SK-N-SH treated with all-trans-retinoic acid at 6 μM for 48 hours (cell line): Measurements from ENCODE around the gene SPOCD1.
A peak's percentile ranks its signal among the peaks of the same experiment; 100 is the strongest.

ENCODE experiments used
- ATAC-seq: fragments of 200-7000 bp; cut with Tn5 transposase; 3 replicates; pipeline ENCODE4 v1.9.1; 2020; ENCODE audit warnings: mild to moderate bottlenecking, moderate library complexity
- BACH2 ChIP-seq: fragments of 250-450 bp; sonication (Bioruptor Pico); IDR thresholded peaks from 2 replicates; pipeline ENCODE4 v1.9.0; 2021; ENCODE audit warnings: mild to moderate bottlenecking, borderline replicate concordance
- CSDC2 ChIP-seq: fragments of 250-450 bp; sonication (Bioruptor Pico); IDR thresholded peaks from 2 replicates; pipeline ENCODE4 v1.5.0; 2020; ENCODE audit warnings: mild to moderate bottlenecking, moderate library complexity
- GLIS3 ChIP-seq: fragments of 250-450 bp; sonication (Bioruptor Pico); IDR thresholded peaks from 2 replicates; pipeline ENCODE4 v1.5.0; 2020; ENCODE audit warnings: mild to moderate bottlenecking, moderate library complexity
- ISL1 ChIP-seq: fragments of 250-450 bp; sonication (Bioruptor Pico); IDR thresholded peaks from 2 replicates; pipeline ENCODE4 v2.1.2; 2022; ENCODE audit warnings: mild to moderate bottlenecking, moderate library complexity
- OSR1 ChIP-seq: fragments of 250-450 bp; sonication (Bioruptor Pico); IDR thresholded peaks from 2 replicates; pipeline ENCODE4 v1.8.0; 2022; ENCODE audit warnings: moderate library complexity, mild to moderate bottlenecking, inconsistent platforms
- RARB ChIP-seq: fragments of 250-450 bp; sonication (Bioruptor Pico); IDR thresholded peaks from 2 replicates; pipeline ENCODE4 v1.8.0; 2021; ENCODE audit warnings: mild to moderate bottlenecking, moderate library complexity
- TCF4 ChIP-seq: fragments of 250-450 bp; sonication (Bioruptor Pico); IDR thresholded peaks from 2 replicates; pipeline ENCODE4 v1.8.0; 2021; ENCODE audit warnings: mild to moderate bottlenecking, moderate library complexity, borderline replicate concordance
- TOX ChIP-seq: fragments of 250-450 bp; sonication (Bioruptor Pico); IDR thresholded peaks from 2 replicates; pipeline ENCODE4 v1.8.0; 2021; ENCODE audit warnings: mild to moderate bottlenecking, moderate library complexity, borderline replicate concordance
- ZFP3 ChIP-seq: fragments of 250-450 bp; sonication (Bioruptor Pico); IDR thresholded peaks from 2 replicates; pipeline ENCODE4 v1.5.0; 2020; ENCODE audit warnings: mild to moderate bottlenecking, moderate library complexity
- ZFP30 ChIP-seq: fragments of 450-650 bp; formaldehyde crosslinking; IDR thresholded peaks from 2 replicates; pipeline ENCODE4 v1.5.0; 2022; ENCODE audit warnings: mild to moderate bottlenecking, moderate library complexity
- ZNF565 ChIP-seq: fragments of 450-650 bp; formaldehyde crosslinking; conservative IDR thresholded peaks from 2 replicates; pipeline ENCODE4 v1.5.0; 2020; ENCODE audit warnings: low read depth, mild to moderate bottlenecking, moderate library complexity
- ZNF8 ChIP-seq: fragments of 450-650 bp; formaldehyde crosslinking; IDR thresholded peaks from 2 replicates; pipeline ENCODE4 v1.5.0; 2020; ENCODE audit warnings: mild to moderate bottlenecking, moderate library complexity
- TF ChIP-seq, protein P1 (sequence below): fragments of 250-450 bp; sonication (Bioruptor Pico); IDR thresholded peaks from 2 replicates; pipeline ENCODE4 v1.8.0; 2020; ENCODE audit warnings: mild to moderate bottlenecking, moderate library complexity, borderline replicate concordance
- TF ChIP-seq, protein P2 (sequence below): fragments of 250-450 bp; sonication (Bioruptor Pico); IDR thresholded peaks from 2 replicates; pipeline ENCODE4 v1.8.0; 2021; ENCODE audit warnings: low read depth, mild to moderate bottlenecking, moderate library complexity, borderline replicate concordance
- TF ChIP-seq, protein P3 (sequence below): fragments of 250-450 bp; sonication (Bioruptor Pico); IDR thresholded peaks from 2 replicates; pipeline ENCODE4 v1.5.0; 2020; ENCODE audit warnings: mild to moderate bottlenecking, moderate library complexity
- TF ChIP-seq, protein P4 (sequence below): fragments of 250-450 bp; sonication (Bioruptor Pico); IDR thresholded peaks from 2 replicates; pipeline ENCODE4 v1.5.1; 2020; ENCODE audit warnings: low read depth, mild to moderate bottlenecking, moderate library complexity

The SPOCD1 gene

DNA sequence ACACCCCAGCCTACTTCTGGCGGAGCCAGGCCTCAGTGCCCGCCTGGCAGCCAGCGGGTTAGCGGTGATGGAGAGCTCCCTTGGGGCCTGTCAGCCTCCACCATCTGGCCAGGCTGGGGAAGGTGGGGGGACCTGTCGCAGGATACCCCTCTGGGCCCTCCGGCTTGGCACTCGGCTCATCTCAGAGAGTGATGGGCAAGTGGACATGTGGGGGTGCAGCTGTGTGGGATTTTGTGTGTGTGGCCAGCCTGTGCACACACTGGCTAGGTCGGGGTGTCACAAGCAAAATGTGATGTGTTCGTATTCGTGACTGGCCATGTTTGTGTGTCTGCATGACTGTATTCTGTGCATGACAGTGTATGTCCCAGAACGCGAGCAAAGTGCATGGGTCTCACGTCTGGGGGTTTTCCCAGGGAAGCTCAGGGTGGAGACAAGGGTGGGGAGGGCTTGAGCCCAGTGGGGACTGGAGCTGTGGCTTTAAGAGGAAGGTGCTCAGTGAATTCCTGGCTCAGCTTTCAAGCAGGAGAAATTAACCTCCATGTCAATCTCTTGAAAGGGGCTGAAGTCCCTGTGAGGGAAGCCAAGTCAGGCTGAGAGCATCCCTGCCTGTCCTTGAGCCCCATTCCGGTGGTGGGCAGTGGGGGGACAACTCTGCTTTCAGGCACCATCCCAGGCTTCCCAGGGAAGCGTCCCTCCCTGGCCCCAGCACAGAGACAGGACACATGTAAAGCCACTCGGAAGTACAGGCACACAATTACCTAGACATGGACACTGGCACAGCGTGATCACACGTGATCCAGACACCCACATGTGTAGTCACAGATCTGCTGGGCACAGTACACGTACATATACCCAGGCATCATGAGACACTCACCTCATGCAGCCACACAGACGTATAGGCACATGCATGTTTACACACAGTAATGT is 30.5 kb downstream of the SPOCD1 start (continued):
- TF ChIP-seq BACH2 (no peak), ZFP3 (CRISPR knock-in tag) (no peak)
- TF ChIP-seq, all 23 proteins: peak for 0

DNA sequence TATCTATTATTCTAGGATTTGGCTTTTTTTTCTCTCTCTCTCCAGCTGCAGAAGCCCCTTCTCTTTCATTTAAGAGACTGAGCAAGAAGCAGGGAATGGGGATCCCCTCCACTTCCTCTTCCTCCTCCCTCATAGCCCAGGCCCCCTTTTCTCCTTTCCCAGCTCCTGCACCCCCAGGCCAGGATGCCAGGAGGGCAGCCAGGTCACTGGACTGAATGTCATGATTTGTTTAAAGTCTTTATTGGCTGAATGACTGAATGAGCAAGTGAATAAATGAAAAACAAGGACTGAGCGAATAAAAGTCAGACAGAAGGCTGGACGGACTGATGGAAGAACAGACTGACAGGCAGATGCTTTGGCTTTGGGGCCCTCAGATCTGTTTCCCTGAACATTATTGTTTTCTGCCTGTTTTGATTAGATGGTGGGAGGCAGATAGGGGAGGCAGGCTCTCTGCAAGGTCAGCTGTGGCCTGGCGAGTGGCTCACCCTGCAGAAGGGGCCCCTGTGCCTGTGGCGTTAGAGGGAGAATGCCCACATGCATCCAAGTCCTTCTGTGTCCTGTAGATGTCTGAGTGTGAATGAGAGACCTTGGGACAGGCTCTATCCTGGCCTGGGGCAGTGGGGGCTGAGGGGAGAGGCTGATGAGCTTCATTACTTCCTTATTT is 31.3 kb downstream of the SPOCD1 start:
- ATAC-seq = no peak
- TF ChIP-seq, protein P1, sequence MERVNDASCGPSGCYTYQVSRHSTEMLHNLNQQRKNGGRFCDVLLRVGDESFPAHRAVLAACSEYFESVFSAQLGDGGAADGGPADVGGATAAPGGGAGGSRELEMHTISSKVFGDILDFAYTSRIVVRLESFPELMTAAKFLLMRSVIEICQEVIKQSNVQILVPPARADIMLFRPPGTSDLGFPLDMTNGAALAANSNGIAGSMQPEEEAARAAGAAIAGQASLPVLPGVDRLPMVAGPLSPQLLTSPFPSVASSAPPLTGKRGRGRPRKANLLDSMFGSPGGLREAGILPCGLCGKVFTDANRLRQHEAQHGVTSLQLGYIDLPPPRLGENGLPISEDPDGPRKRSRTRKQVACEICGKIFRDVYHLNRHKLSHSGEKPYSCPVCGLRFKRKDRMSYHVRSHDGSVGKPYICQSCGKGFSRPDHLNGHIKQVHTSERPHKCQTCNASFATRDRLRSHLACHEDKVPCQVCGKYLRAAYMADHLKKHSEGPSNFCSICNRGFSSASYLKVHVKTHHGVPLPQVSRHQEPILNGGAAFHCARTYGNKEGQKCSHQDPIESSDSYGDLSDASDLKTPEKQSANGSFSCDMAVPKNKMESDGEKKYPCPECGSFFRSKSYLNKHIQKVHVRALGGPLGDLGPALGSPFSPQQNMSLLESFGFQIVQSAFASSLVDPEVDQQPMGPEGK (CRISPR knock-in tag) = no peak
- TF ChIP-seq, protein P2, sequence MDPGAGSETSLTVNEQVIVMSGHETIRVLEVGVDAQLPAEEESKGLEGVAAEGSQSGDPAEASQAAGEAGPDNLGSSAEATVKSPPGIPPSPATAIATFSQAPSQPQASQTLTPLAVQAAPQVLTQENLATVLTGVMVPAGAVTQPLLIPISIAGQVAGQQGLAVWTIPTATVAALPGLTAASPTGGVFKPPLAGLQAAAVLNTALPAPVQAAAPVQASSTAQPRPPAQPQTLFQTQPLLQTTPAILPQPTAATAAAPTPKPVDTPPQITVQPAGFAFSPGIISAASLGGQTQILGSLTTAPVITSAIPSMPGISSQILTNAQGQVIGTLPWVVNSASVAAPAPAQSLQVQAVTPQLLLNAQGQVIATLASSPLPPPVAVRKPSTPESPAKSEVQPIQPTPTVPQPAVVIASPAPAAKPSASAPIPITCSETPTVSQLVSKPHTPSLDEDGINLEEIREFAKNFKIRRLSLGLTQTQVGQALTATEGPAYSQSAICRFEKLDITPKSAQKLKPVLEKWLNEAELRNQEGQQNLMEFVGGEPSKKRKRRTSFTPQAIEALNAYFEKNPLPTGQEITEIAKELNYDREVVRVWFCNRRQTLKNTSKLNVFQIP (CRISPR knock-in tag) = no peak
- TF ChIP-seq, protein P3, sequence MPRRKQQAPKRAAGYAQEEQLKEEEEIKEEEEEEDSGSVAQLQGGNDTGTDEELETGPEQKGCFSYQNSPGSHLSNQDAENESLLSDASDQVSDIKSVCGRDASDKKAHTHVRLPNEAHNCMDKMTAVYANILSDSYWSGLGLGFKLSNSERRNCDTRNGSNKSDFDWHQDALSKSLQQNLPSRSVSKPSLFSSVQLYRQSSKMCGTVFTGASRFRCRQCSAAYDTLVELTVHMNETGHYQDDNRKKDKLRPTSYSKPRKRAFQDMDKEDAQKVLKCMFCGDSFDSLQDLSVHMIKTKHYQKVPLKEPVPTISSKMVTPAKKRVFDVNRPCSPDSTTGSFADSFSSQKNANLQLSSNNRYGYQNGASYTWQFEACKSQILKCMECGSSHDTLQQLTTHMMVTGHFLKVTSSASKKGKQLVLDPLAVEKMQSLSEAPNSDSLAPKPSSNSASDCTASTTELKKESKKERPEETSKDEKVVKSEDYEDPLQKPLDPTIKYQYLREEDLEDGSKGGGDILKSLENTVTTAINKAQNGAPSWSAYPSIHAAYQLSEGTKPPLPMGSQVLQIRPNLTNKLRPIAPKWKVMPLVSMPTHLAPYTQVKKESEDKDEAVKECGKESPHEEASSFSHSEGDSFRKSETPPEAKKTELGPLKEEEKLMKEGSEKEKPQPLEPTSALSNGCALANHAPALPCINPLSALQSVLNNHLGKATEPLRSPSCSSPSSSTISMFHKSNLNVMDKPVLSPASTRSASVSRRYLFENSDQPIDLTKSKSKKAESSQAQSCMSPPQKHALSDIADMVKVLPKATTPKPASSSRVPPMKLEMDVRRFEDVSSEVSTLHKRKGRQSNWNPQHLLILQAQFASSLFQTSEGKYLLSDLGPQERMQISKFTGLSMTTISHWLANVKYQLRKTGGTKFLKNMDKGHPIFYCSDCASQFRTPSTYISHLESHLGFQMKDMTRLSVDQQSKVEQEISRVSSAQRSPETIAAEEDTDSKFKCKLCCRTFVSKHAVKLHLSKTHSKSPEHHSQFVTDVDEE (CRISPR knock-in tag) = no peak
- peak; percentile 46; the same call in 1 of the 2 replicates for TF ChIP-seq TCF4

DNA sequence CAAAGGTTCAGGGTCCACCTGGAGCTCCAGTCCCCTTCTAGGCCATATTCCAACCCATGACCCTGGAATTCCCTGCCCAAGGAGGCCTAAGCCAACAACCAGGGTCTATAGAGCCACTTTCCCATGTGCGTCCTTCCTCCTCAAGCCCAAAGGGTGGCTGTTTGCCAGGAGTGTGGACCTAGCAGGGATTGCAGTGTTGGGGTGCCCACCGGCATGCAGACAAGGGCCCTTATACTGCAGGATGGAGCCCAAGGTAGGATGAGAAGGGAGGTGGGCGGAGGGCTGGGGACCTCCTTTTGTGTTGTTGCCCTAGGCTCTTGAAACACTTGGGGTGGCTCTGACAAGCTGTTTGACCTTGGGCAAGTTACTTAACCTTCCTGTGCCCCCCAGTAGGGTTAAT is 32.0 kb downstream of the SPOCD1 start:
- ATAC-seq = no peak
- no peak for TF ChIP-seq OSR1 (CRISPR knock-in tag)
- no peak for TF ChIP-seq GLIS3 (CRISPR knock-in tag)

DNA sequence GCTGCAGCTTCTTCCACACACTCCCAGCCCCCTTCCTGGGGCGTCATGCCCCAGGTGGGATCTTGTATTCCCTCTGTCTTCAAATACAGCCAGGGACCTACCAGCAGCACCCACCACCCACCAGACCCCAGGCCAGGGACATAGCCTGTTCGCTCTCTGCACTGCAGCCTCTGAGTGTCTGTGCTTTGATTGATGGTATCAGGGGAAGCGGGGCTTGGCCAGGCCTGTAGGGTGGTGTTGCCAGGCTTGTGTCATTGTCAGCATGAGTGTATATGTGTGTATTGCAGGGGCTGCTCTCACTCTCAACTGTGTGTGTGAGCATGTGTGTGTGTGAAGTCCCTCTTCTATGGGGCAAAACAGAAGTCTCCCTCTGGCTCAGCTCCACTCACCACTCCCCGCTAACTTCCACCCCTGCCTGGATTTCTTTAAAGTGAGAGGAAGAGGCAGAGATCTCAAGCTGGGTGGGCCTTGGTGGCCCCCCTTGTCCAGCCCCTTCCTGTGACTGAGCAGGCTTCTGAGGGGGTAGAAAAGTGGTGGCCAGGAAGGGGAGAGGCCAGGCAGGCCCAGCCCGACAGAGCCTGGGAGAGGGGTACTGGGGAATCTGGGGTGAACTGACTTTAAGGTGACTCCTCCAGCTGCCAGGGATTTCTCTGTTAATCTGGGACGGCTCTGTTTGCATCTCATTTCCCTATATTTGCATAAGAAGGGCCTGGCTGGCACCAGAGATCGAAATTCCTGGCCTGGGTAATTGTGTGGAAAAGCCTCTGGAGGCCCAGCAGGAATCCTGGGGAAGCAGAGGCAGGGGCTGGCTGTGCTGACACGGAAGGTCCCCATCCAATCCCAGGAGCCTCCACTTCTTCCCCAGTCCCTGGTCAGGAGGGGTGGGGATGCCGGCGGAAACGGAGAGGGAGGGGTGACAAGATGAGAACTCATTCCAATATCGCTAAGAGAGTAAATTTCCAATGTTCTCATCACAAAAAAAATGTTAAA is 33.1 kb downstream of the SPOCD1 start:
- ATAC-seq = peak; percentile 56
- TF ChIP-seq, protein P3 (CRISPR knock-in tag) = no peak
- TF ChIP-seq, protein P1 (CRISPR knock-in tag) = no peak
- TF ChIP-seq TOX (CRISPR knock-in tag) (no peak), ZNF565 (CRISPR knock-in tag) (no peak), ZFP3 (CRISPR knock-in tag) (no peak), ZNF8 (CRISPR knock-in tag) (no peak), OSR1 (CRISPR knock-in tag) (no peak), ISL1 (no peak), GLIS3 (CRISPR knock-in tag) (no peak), CSDC2 (CRISPR knock-in tag) (no peak), ZFP30 (no peak), RARB (no peak)
- TF ChIP-seq, protein P2 (CRISPR knock-in tag) = no peak
- TF ChIP-seq, protein P4, sequence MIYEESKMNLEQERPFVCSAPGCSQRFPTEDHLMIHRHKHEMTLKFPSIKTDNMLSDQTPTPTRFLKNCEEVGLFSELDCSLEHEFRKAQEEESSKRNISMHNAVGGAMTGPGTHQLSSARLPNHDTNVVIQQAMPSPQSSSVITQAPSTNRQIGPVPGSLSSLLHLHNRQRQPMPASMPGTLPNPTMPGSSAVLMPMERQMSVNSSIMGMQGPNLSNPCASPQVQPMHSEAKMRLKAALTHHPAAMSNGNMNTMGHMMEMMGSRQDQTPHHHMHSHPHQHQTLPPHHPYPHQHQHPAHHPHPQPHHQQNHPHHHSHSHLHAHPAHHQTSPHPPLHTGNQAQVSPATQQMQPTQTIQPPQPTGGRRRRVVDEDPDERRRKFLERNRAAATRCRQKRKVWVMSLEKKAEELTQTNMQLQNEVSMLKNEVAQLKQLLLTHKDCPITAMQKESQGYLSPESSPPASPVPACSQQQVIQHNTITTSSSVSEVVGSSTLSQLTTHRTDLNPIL (CRISPR knock-in tag) = no peak
